LNCAP (cell line): ENCODE measurements around the gene MLLT1.

Source experiments
- CTCF ChIP-seq: fragments of 450-650 bp; IDR thresholded peaks from 2 replicates; pipeline ENCODE4 v1.5.1; 2017; ENCODE audit warnings: mild to moderate bottlenecking

MLLT1 gene

GRCh38 chr19:6313398-6313969, 33.7 kb upstream of the MLLT1 start:
- no peak for TF ChIP-seq CTCF

- no peak for TF ChIP-seq CTCF
Measured at GRCh38 chr19:6312018-6312417, 32.2 kb upstream of the MLLT1 start.

- no peak for TF ChIP-seq CTCF
Measured at GRCh38 chr19:6298413-6298812, 18.6 kb upstream of the MLLT1 start.

- no peak for TF ChIP-seq CTCF
Measured at GRCh38 chr19:6297202-6297601, 17.4 kb upstream of the MLLT1 start.

- TF ChIP-seq CTCF = no peak
Measured at GRCh38 chr19:6292006-6292405, 12.2 kb upstream of the MLLT1 start.

- TF ChIP-seq CTCF = no peak
Measured at GRCh38 chr19:6288737-6289136, 9.0 kb upstream of the MLLT1 start.

- no peak for TF ChIP-seq CTCF
Measured at GRCh38 chr19:6287269-6287885, 7.6 kb upstream of the MLLT1 start.

- TF ChIP-seq CTCF = no peak
Measured at GRCh38 chr19:6286676-6287075, 6.9 kb upstream of the MLLT1 start.
